GM19324 (cell line): ENCODE measurements around the gene SLC9C2.
A peak's percentile ranks its signal among the peaks of the same experiment; 100 is the strongest.
"Not testable (repeated sequence)": the region's sequence is repeated elsewhere in the genome, so short reads cannot be mapped to it uniquely, and the experiment has no call there.

Experiments
- ATAC-seq: cut with Tn5 transposase; IDR thresholded peaks from one replicate; pipeline ENCODE4 v1.9.1; 2021; ENCODE audit warnings: mild to moderate bottlenecking, moderate library complexity; ENCODE audit not compliant: unreplicated experiment, low FRiP score

SLC9C2 gene

DNA sequence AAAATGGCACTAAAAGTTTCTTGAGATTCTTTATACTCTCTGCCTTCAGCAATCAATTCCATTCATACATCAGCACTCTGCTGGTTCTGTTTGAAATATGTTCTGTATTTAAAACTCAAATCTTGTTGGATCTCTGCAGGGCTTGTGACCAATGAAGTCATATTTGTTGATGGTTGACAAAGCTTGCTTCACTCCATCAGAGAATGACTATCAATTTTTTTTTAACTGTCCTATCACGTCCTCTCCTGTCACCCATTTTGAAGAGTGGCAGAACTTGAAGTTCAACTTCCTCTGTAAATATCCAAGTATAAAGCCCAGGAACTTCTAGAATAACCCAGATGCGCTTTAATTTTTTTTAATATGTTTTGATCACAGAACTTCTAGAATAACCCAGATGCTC is 114.9 kb downstream of the SLC9C2 start:
- no peak for ATAC-seq

DNA sequence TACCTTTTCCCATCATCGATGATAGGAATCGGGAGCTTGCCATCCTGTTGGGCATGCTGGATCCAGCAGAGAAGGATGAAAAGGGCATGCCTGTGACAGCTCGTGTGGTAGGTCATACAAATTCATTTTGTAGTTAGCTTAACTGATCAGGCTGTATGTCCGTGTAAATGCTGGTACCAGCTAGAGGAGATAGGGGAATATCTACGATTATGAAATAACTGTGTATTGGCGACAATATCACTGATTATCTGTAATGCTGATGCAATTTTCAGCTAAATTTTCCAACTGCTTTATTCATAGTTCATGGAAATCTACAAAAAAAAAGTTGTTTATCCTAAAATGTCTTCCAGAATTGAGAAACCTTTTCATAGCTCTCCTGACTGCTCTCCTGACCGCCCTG is 117.5 kb downstream of the SLC9C2 start:
- no peak for ATAC-seq

DNA sequence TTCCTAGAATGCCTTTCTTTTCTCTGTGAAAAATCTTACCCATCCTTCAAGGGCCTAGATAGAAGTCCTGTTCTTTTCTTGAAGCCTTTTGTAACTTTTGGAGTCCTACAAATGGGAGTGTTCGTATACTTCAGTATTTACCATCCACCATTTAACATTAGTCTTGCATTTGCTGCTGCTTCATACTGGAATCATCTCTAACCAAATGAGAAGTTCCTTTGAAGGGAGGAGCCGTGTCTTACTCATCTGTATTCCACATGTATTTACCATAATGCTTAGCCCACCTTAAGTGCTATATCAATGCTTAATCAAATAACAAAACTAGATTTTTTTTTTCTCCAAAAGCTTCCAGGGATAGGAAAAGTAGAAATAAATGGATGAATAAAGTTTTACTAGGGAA is 118.6 kb downstream of the SLC9C2 start:
- ATAC-seq, result no peak

DNA sequence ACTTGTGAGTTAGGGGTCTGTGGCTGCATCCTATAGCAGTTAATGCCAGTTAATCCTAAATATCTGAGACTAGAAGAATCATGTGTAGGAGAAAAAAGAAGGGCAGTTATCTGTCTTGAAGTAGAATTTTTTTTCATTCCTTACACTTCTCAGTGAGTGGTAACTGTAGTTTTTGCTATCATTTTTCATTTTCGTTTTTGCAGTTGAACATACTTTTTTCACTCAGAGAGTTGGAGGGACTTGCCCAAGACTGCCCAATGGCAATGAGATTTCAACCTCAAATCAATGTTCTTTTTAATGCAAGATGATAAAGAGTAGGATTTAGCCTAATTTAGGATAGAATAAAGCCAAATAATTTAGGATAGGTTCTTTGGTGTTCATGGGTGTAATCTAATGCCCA is 120.2 kb downstream of the SLC9C2 start:
- no peak for ATAC-seq

DNA sequence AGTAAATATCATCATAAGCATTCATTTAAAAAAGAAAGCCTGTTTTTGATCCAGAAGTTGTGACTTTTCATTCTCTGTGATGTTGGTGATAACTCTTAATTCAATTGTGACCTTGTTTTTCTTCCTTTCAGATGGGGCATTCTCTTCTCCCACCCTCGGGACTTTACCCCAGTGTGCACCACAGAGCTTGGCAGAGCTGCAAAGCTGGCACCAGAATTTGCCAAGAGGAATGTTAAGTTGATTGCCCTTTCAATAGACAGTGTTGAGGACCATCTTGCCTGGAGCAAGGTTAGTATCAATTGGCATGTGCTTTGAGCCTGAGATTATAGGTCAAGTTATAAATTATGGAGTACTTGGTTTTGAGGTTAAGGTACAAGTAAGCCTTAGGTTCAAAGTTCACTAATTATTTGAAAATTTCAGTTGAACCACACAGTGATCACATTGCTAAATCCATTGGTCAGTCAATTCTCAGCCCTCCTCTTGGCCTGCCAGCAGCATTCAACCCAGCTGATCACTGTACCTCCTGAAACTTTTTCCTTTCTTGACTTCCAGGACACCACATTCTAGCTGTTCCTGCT is 121.6 kb downstream of the SLC9C2 start:
- ATAC-seq, result no peak

DNA sequence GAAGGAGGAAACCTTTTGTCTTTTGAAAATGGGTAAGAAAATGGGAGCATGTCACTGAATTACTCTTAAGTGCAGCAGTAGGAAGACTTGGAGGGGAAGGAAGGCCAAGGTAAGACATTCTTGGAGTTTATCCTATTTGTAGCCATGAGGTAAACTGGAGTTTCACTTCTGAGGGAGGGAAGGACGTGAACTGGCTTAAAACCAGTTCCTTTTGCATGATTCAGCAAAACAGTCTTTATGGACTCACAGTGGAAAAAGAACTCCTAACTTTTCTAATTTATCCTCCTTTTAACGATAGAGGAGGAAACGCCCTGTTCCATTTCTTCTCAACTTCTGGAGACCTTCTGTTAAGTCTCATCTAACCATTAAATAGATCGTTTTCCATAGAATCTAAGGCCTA is 123.2 kb downstream of the SLC9C2 start:
- ATAC-seq, result no peak

DNA sequence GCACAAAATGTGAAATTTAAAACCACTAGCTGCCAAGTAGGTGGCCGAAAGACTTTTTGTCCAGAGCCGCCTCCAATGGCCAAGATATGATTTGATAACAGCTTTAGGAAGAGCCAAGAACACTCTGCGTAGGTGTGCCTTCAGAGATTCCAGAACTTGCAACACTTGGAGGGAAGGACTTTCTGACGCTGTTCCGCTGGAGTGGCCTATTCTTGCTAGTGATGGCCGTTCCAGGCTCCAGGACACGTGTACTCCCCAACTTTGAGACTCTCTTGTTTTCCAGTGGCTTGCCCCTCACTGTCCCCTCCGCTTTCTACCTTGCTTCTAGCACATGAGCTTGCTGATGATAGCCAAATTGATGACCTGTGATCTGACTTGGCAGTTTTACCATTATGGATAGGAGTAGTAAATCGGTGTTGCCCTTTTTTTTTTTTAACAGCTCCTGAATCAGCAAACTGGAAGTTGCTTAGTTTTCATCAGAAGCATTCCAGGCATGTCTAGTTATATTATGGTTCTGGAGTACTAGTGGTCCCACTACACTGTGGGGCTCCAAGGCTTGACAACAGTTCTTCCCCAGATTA is 124.7 kb downstream of the SLC9C2 start:
- no peak for ATAC-seq

DNA sequence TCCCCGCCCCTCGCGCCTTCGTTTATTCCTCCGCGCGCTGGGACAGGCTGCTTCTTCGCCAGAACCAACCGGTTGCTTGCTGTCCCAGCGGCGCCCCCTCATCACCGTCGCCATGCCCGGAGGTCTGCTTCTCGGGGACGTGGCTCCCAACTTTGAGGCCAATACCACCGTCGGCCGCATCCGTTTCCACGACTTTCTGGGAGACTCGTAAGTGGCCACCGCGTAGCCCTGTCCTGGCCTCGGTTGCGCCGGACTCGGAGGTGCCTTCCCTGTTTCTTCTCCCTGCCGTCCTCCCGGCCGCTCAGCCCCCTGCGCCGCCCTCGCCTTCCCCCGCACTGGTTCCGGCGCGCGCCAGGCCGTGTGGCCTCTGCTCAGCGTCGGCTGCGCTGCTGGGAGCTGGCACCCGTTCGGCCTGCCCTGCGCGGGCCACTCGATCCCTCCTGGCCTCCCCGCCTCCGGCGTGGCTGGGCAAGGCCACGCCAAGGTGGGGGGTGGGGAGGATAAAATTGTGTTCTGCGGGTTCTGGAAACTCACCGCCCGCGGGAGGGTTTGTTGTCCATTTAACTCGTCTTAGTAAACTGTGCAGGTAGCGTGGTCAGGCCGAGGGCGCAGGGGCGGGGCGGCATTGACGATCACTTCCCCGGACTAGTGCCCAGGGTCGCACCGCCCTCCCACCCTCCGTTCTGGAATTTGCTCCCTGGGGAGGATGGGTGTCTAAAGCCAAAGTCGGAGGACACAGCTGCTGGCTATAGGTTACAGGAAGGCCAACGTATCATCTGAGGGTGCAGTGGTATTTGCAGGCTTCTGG is 125.4 kb downstream of the SLC9C2 start, which contains the start of gene PRDX6:
Gene PRDX6, plus strand, starts transcription at position 50 of the 808 bp plus-strand sequence. Its CDS starts 63 bp downstream, at position 113.
- peak; percentile 62 for ATAC-seq

DNA sequence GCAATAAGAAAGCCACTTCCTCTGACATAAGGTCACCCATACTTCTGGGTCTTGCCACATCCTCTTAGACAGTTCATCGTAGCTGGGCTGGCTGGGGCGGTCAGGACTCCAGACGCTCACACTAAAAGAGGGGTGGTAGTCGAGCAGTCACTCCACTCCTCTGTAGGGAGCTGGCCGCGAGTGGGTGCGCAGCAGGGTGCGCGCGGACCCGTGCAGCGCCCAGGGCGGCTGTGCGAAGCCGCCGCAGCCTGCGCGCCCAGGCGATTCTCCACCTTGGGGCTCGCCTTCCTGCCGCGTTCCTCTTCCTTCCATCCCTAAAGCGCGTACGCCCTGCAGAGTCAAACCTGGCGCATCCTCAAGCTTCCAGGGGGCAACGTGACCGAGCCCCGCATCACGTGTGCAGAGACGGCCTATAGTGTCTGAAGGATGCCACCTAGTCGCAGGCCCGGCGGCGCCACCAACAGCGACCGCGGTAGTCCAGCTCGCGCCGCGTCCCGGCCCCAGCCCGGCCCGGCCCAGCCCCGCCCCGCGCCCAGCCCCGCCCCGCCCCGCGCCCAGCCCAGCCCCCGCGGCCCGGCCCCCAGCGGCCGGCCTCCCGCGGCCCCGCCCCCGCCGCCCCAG is 126.1 kb downstream of the SLC9C2 start:
- peak; percentile 96 for ATAC-seq

DNA sequence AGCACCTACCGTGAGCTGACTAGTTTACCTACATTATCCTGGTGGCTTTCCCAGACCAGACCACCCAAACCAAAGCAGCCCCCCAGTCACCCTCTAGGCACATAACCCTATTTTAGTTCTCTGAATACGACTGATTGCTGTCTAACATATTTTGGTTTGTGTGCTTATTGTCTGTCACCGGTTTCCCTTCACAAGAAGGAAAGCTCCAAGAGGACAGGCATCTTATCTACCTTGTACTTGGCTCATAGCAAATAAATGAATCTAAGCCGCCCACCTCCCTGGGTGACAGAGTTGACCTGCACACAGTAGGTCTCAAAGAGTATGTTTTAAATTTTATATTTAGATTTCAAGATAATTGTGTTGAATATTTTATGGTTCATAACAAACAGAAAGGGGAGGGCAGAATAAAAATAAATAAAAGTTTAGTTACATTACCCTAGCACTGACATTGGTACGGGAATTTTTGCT is 126.6 kb downstream of the SLC9C2 start:
- no peak for ATAC-seq

DNA sequence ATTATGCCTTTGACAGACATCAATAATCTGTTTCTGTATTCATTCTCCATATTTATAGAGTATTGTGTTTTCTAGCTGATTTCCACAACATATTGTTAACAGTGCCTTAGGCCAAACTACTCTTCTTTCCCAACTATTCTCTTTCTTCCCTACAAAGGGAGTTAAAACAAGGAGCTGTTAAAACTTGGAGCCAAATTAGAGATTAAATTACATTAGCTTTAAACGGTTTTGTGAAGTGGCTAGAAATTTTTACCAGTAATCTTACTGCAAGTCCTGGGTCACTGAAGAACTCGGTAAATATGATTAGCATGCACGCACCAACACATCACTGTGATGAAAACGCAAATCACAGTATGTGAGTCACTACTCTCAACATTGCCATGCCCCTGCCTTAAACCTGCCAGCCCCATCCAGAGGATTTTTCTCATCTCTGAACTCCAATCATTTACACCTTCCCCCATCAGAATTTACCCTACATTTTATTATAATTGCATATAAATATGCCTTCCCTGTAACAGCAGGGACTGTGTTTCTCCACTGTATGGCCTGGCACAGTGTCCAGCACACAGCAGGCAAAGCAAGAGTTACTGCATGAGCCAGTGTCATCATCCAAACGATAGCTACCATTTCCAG is 127.2 kb downstream of the SLC9C2 start:
- no peak for ATAC-seq

DNA sequence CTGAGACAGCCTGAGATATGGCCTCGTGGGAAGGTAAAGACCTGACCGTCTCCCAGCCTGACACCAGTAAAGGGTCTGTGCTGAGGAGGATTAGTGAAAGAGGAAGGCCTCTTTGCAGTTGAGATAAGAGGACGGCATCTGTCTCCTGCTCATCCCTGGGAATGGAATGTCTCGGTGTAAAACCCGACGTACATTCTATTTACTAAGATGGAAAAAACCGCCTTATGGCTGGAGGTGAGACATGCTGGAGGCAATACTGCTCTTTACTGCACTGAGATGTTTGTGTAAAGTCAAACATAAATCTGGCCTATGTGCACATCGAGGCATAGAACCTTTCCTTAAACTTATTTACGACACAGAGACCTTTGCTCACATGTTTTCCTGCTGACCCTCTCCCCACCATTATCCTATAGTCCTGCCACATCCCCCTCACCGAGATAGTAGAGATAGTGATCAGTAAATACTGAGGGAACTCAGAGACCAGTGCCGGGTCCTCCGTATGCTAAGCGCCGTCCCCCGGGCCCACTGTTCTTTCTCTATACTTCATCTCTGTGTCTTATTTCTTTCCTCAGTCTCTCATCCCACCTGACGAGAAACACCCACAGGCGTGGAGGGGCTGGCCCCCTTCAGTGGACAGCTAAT is 128.0 kb downstream of the SLC9C2 start:
- ATAC-seq, result not testable (repeated sequence)

DNA sequence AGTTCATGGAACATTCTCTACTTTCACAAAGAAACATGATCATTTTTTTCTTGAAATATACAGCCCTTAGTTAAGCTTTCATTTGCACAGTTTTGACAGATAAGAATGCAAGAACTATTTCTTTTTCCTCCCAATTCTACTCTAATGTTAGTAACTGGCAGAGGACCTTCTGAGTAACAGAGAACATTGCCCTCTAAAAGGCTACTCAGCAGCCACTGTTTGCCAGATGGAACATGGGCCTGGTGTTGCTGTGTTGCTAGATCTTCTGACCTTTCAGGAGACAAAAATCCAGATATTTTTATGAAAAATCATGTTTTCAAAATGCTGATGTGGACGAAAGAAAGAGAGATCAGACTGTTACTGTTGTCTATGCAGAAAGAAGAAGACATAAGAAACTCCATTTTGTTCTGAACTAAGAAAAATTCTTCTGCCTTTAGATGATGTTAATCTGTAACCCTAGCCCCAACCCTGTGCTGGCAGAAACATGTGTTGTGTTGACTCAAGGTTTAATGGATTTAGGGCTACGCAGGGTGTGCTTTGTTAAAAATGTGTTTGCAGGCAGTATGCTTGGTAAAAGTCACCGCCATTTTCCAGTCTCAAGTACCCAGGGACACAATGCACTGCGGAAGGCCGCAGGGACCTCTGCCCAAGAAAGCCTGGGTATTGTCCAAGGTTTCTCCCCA is 128.6 kb downstream of the SLC9C2 start:
- no peak for ATAC-seq

DNA sequence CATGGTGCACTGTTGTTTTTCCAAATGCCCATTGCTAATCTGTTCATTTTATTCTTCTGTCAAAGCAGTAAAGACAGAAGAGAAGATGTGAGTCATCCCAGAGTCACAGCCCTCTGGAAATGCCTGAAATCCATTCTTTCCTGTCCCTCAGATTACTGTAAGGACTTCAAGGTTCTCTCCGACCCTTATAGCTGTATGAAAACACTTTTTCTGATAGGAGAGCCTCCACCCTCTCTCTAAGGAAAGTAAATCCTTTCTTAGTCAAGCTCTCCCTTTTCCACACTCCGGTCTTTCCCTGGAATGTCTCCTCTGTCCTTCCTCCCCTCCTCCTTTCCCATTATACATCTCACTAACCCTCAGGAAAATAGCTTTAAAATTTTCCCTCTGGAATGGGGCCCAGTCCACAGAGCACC is 129.3 kb downstream of the SLC9C2 start:
- ATAC-seq, result no peak

DNA sequence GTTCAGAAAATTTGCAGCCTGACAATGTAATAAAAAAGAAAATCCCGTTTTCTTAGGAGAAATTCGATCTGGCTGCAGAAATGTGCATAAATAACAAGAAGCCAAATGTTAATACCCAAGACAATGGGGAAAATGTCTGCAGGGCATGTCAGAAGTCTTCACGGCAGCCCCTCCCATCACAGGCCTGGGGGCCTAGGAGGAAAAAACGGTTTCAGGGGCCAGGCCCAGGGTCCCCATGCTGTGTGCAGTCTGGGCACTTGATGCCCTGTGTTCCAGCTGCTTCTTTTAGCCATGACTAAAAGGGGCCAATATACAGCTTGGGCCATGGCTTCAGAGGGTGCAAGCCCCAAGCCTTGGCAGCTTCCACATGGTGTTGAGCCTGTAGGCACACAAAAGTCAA is 132.3 kb downstream of the SLC9C2 start:
- ATAC-seq, result no peak

DNA sequence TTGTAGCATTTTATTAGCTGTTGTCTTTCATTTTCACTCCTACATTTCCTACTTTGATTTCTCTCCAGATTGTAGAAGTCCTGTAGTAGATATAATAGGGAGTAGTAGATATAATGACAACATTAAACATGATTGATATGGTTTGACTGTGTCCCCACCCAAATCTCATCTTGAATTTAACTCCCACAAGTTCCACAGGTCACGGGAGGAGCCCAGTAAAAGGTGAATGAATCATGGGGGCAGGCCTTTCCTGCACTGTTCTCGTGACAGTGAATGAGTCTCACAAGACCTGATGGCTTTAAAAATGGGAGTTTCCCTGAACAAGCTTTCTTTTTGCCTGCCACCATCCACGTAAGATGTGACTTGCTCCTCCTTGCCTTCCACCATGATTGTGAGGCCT is 133.2 kb downstream of the SLC9C2 start:
- no peak for ATAC-seq

DNA sequence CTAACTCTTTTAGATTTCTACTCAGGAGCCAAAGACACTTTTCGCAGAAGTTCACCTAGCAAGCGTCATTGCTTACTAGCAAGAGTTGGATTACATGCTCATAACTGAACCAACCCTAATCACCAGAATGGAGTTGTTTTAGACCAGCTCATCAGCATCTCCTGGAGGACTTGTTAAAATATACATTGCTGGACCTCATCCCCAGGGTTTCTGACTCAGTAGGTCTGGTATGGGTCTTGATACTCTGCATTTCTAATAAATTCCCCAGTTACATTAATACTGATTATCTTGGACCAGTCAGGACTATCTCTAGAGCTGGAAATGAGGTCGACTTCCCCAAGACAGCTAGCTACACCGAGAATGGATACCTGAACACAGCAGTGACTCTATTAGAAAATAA is 135.4 kb downstream of the SLC9C2 start:
- ATAC-seq, result no peak

DNA sequence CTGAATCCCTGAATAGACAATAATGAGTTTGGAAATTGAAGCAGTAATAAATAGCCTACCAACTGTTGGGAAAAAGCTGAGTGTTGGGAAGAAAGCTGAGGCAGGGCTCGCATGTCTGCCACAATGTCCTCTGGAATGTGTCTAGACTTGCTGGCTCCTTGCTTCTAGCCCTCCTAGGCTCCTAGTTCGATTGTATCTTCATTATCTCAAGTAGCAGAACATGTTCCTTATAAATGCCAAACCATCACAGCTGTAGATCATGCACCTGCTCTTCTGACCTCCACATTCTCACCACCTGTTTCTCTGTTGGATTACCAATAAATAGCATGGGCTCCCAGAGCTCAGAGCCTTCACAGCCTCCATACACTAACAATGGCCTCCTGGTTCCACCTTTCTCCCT is 138.7 kb downstream of the SLC9C2 start:
- not testable (repeated sequence) for ATAC-seq

DNA sequence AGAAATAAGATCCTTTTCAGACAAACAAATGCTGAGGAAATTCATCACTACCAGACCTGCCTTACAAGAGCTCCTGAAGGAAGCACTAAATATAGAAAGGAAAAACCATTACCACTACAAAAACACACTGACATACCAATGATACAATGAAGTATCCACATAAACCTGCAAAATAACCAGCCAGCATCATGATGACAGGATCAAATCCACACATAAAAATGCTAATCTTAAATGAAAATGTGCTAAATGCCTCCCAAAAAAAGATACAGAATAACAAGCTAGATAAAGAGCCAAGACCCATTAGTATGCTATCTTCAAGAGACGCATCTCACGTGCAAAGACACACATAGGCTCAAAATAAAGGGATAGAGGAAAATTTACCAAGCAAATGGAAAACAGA is 140.2 kb downstream of the SLC9C2 start:
- ATAC-seq, result not testable (repeated sequence)

DNA sequence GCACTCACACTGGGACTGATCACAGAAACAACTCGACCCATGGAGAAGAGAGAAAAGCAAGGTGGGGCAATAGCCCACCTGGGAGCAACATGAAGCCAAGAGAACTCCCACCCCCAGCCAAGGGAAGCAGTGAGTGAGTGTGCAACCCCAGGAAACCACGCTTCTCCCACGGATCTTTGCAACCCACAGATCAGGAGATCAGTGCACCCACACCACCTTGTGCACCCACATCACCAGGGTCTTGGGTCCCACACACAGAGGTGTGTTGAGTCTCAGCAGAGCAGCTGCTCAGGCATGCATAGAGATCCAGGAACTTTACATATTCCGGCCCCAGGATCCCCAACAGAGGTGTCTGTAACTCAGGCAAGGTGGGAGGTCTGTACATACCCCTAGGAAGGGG is 143.0 kb downstream of the SLC9C2 start:
- no peak for ATAC-seq
